ENCODE results near the gene CDK5. TPM values are rescaled to one million over a fixed set of nuclear protein-coding genes. Genes with fewer than 3 reads are reported as not detected.

CDK5 gene
- total RNA-seq, 4 donors from 2014 or later = 3.8 to 12.9 (median 8.6) TPM

DNA sequence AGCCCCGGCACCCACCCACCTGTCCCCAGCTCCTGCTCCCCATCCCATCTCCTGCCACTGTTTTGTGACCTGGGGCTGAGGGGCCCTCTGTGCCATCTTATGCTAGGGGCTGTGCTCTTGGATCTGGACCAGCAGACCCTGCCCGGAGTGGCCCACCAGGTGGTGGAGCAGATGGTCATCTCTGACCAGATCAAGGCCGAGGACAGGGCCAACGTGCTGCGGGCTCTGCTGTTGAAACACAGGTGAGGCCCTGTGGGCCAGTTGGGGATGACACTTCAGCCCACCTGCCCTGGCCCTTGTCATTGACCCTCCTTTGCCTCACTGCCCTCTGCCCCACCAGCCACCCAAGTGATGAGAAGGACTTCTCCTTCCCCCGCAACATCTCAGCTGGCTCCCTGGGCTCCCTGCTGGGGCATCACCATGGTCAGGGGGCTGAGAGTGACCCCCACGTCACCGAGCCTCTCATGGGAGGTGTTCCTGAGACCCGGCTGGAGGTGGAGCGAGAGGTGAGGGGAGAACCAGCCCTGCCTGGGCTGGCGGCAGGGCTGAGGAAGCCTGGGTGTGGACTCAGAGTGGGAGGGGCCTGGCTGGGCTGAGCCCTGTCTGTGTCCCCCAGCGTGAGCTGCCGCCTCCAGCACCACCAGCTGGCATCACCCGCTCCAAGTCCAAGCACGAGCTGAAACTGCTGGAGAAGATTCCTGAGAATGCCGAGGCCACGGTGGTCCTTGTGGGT lies 12.3 kb upstream of the CDK5 start:
- H3K9me3 ChIP-seq = no peaks in the 10 kb centered on the region
- H3K36me3 ChIP-seq = peaks cover 38 to 100% (median 80%) of the 10 kb centered on the region in 3 donors
- DNase-seq = no peak
- TF ChIP-seq, protein P1, sequence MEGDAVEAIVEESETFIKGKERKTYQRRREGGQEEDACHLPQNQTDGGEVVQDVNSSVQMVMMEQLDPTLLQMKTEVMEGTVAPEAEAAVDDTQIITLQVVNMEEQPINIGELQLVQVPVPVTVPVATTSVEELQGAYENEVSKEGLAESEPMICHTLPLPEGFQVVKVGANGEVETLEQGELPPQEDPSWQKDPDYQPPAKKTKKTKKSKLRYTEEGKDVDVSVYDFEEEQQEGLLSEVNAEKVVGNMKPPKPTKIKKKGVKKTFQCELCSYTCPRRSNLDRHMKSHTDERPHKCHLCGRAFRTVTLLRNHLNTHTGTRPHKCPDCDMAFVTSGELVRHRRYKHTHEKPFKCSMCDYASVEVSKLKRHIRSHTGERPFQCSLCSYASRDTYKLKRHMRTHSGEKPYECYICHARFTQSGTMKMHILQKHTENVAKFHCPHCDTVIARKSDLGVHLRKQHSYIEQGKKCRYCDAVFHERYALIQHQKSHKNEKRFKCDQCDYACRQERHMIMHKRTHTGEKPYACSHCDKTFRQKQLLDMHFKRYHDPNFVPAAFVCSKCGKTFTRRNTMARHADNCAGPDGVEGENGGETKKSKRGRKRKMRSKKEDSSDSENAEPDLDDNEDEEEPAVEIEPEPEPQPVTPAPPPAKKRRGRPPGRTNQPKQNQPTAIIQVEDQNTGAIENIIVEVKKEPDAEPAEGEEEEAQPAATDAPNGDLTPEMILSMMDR (IDR thresholded peaks at IDR 0.05) = no peak
- TF ChIP-seq POLR2A (IDR thresholded peaks at IDR 0.05) = no peak
- no CpG with 5 or more reads among the region's 17 CpGs for WGBS, 2 donors
- H3K4me3 ChIP-seq = no peak overlapping the region
- intact Hi-C loops (cut with DNase I) = no loop called here
- H3K4me1 ChIP-seq = no peaks in the 10 kb centered on the region
- no peaks in the 10 kb centered on the region for H3K27me3 ChIP-seq
- no peak overlapping the region for H3K27ac ChIP-seq

DNA sequence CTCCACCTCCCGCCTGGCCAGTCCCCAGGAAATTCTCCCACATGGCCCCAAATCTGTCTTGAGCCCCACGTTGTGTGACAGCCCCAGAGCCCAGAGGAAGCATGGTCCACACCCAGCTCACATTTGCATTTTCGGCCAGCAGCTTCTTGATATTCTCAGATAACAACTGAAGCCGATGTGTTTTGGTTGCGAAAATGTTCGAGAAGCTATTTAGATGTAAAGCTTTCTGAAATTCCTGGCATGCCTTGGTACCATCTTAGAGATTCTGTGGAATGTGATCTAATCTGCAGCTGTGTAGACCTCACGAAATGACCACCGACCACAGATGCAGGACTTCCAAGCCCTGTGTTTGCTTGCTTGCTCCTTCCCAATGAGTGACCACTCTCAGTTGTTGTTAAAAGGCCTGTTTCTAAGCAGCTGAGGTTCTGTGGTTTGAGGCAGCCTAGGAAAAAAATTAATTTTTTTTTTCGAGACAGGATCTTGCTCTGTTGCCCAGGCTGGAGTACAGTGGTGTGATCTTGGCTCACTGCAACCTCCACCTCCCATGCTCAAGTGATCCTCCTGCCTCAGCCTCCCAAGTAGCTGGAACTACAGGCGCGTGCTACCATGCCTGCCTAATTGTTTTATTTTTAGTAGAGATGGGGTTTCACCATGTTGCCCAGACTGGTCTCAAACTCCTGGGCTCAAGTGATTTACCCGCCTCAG lies 10.5 kb upstream of the CDK5 start:
- H3K27me3 ChIP-seq = no peaks in the 10 kb centered on the region
- H3K4me1 ChIP-seq = peaks cover 0 to 9% (median 1%) of the 10 kb centered on the region in 3 donors
- no peak for TF ChIP-seq POLR2A (IDR thresholded peaks at IDR 0.05)
- TF ChIP-seq, protein P1 (IDR thresholded peaks at IDR 0.05) = no peak
- DNase-seq = no peak
- intact Hi-C loops (cut with DNase I) = no loop called here
- H3K36me3 ChIP-seq = peaks cover 35 to 100% (median 83%) of the 10 kb centered on the region in 3 donors
- no peaks in the 10 kb centered on the region for H3K9me3 ChIP-seq
- no peak overlapping the region for H3K4me3 ChIP-seq
- no peak overlapping the region for H3K27ac ChIP-seq
- 87 to 89% methylated on average over 8 to 10 of the region's 12 CpGs for WGBS, 2 donors

DNA sequence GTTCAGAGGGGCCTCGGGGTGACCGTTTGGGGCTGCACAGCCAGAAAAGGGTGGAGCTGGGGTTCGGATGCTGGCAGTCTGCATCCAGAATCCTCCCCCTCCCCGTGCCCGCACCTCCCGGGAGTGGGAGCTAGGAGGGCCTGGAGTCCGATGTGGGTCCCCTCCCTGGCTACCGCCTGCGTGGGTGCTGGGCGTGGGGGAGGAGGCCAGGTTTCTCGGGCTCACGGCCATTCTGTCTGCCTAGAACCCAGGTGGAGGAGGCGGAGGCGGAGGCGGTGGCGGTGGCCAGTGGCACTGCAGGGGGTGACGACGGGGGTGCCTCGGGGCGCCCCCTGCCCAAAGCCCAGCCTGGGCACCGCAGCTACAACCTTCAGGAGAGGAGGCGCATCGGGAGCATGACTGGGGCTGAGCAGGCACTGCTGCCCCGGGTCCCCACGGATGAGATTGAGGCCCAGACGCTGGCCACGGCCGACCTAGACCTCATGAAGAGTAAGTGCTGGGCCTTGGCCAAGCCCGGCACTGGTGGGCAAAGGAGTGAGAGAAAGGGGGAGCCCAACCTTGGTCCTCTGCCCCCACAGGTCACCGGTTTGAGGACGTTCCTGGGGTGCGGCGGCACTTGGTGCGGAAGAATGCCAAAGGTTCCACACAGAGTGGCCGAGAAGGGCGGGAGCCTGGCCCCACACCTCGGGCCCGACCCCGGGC lies 8.7 kb upstream of the CDK5 start:
- no peak for DNase-seq
- Histone ChIP-seq H3K4me1 (peaks cover 14 to 27% (median 19%) of the 10 kb centered on the region in 3 donors), H3K27ac (no peak overlapping the region), H3K36me3 (peaks cover 26 to 95% (median 71%) of the 10 kb centered on the region in 3 donors), H3K27me3 (no peaks in the 10 kb centered on the region), H3K9me3 (no peaks in the 10 kb centered on the region), H3K4me3 (no peak overlapping the region)
- intact Hi-C loops (cut with DNase I) = no loop called here
- WGBS, 2 donors = 93% methylated on average over 16 of the region's 39 CpGs
- no peak for TF ChIP-seq POLR2A (IDR thresholded peaks at IDR 0.05)
- TF ChIP-seq, protein P1 (IDR thresholded peaks at IDR 0.05) = no peak

DNA sequence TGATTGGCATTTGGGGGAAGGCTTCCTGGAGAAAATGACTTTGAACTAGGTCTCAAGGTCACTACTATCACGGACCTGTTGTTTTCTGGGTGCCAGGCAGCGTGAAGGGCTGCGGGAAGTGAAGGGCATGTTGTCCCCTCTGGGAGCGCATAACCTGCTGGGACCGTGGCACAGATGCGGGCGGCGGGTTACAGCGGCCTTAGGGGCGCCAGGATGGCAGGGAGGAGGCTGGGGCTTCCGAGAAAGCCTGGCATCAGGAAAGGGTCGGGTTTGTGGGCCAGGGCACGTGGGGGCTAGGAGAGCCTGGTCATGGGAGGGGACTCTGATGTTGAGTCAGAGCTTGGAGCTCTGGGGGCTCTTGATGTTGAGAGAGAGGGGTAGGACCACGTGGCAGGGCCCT lies 7.8 kb upstream of the CDK5 start:
- DNase-seq = no peak
- WGBS, 2 donors = 86 to 97% methylated on average over 11 to 14 of the region's 14 CpGs
- intact Hi-C loops (cut with DNase I) = no loop called here

More for the DNA sequence above, 7.8 kb upstream of the CDK5 start:
- no peaks in the 10 kb centered on the region for H3K27me3 ChIP-seq
- TF ChIP-seq, protein P1 (IDR thresholded peaks at IDR 0.05) = no peak
- TF ChIP-seq POLR2A (IDR thresholded peaks at IDR 0.05) = no peak
- H3K36me3 ChIP-seq = peaks cover 17 to 86% (median 62%) of the 10 kb centered on the region in 3 donors
- peaks cover 23 to 36% (median 29%) of the 10 kb centered on the region in 3 donors for H3K4me1 ChIP-seq
- no peaks in the 10 kb centered on the region for H3K9me3 ChIP-seq
- H3K27ac ChIP-seq = no peak overlapping the region
- H3K4me3 ChIP-seq = no peak overlapping the region

Measured in esophagus squamous epithelium (tissue), 5 donors.